Colonic mucosa (tissue), 4 donors: ENCODE data around the gene TMEM59. TPM values are rescaled to one million over a fixed set of nuclear protein-coding genes. Genes with fewer than 3 reads are reported as not detected.
"Not testable (repeated sequence)": the region's sequence is repeated elsewhere in the genome, so short reads cannot be mapped to it uniquely, and the experiment has no call there.

Source experiments
- DNase-seq: peaks from one replicate; pipeline ENCODE4 v3.0.0-alpha.2; 2020
- H3K27ac ChIP-seq: fragments of 200-600 bp; one replicate; pipeline ENCODE4 v1.8.0; 2021
- H3K27me3 ChIP-seq: fragments of 200-600 bp; one replicate; pipeline ENCODE4 v1.8.0; 2021
- H3K36me3 ChIP-seq: fragments of 200-600 bp; one replicate; pipeline ENCODE4 v1.8.0; 2021
- H3K4me1 ChIP-seq: fragments of 200-600 bp; one replicate; pipeline ENCODE4 v1.8.0; 2021; ENCODE audit warnings: mild to moderate bottlenecking
- H3K4me3 ChIP-seq: fragments of 200-600 bp; one replicate; pipeline ENCODE4 v1.8.0; 2021
- H3K9ac ChIP-seq, 2 donors: one replicate each; pipeline ENCODE4 v1.7.0; 2013; ENCODE audit warnings: control low read depth in 2 of 2, low read depth in 2 of 2, low read length in 2 of 2
- H3K9me3 ChIP-seq: fragments of 200-600 bp; one replicate; pipeline ENCODE4 v1.8.0; 2021
- CTCF ChIP-seq: fragments of 200-600 bp; IDR thresholded peaks from one replicate; pipeline ENCODE4 v1.8.0; 2022; ENCODE audit warnings: antibody characterized with exemption, mild to moderate bottlenecking
- intact Hi-C: fragments of 100-400 bp; cut with DNase I; formaldehyde crosslinking; loops from one replicate; pipeline ENCODE4 v1.14.1; 2022
- total RNA-seq, 2 donors: library from RNA; stranded (reverse); fragmentation: NEBNext Ultra II Directional in 1 of 2; extraction: Animal tissue kit (Norgen Biotek cat#: 25700) in 1 of 2; gene quantifications; one replicate each; pipeline ENCODE4 v1.2.1, GENCODE V29; 2021
- donor health status: healthy.
- donor health status: DM: no; HTN: no; CAD: no.
- donor health status: DM: no; HTN: no; CAD: no.

The TMEM59 gene
- total RNA-seq, 2 donors from 2014 or later: 470 to 887 TPM

DNA sequence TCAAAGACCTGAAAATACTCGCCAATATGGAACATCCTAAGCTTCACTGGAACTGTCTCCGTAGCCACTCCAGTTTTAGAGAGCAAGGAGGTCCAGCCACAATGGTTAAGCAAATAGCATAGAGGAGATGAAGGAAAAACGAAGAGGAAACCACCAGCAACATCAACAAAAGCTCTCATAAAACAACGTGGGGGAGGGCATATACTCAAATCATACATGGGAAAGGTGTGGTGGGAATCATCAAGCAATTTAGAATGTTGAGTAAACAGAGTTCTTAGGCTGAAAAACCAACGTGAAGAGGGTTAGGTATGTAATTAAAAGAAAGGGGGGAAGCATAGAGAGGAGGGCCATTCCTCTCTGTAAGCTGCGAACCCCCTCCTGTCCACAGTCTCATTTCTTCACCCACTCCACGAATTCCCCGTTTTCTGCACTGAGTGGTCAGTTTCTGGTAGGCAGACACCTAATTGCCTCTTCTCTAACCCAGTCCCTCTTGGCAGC, 1.0 kb downstream of the TMEM59 start:
- Histone ChIP-seq H3K36me3 (no peaks in the 10 kb centered on the region), H3K27ac (peak overlapping the region; percentile 96), H3K4me1 (peaks cover 19% of the 10 kb centered on the region), H3K27me3 (no peaks in the 10 kb centered on the region), H3K9me3 (no peaks in the 10 kb centered on the region), H3K4me3 (peak overlapping the region; percentile 71), H3K9ac (peak overlapping the region; percentile 92 to 95)
- peak; percentile 67 for DNase-seq
- intact Hi-C loops: no loop called here
- TF ChIP-seq CTCF: no peak

DNA sequence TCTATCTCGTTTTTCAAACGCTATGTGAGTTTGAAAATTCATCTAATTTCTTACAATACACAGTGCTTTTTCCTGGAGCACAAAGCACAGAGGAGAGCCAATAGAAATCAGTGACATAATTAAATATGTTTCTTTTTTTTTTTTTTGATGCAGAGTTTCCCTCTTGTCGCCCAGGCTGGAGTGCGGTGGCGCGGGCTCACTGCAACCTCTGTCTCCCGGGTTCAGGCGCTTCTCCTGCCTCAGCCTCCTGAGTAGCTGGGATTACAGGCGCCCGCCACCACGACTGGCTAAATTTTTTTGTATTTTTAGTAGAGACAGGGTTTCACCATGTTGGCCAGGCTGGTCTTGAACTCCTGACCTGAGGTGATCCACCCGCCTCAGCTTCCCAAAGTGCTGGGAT, 2.6 kb downstream of the TMEM59 start:
- DNase-seq, H3K9ac ChIP-seq, H3K27me3 ChIP-seq, H3K36me3 ChIP-seq, H3K27ac ChIP-seq, H3K9me3 ChIP-seq, H3K4me3 ChIP-seq, intact Hi-C loops: not testable (repeated sequence)
- H3K4me1 ChIP-seq: peaks cover 19% of the 10 kb centered on the region

DNA sequence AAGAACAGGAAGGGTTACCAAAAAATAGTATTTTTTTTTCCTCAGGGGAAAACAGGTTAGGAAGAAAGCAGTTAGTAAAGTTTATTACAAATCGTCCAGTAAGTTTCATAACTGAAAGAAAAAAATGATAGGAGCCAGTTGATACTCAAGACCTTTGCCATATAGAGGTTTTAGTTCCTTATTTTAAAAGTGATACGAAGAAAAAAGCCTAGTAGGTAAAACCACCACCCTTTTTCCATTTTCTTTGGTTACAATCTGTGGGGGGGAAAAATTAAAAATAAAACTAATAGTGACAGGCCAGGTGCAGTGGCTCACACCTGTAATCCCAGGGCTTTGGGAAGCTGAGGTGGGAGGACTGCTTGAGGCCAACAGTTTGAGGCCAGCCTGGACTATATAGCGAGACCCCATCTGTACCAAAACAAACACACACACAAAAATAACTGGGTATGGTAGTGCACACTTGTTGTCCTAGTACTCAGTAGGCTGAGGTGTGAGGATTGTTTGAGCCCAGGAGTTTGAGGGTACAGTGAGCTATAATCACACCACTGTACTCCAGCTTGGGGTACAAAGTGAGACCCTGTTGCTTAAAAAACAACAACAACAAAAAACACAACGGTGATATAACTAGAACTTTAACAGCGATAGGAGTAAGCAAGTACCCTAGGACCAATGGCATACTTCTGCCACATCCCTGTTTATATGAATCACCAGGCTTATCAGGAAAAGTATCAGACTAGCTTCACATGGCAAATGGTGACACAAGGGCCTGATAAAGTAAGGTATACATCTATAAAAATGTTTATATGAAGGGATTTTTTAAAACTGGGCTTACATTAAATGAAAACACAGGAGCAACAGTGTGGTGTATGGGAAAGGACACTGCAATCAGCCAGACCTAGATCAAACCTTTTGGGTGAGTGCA, 5.4 kb downstream of the TMEM59 start:
- intact Hi-C loops: no loop called here
- no peaks in the 10 kb centered on the region for H3K36me3 ChIP-seq
- no peaks in the 10 kb centered on the region for H3K27me3 ChIP-seq
- no peak overlapping the region for H3K9ac ChIP-seq
- no peak overlapping the region for H3K4me3 ChIP-seq
- no peak for DNase-seq
- no peak overlapping the region for H3K27ac ChIP-seq
- no peak for TF ChIP-seq CTCF
- no peaks in the 10 kb centered on the region for H3K9me3 ChIP-seq
- H3K4me1 ChIP-seq: peaks cover 19% of the 10 kb centered on the region

GRCh38 chr1:54046671-54047383, 6.2 kb downstream of the TMEM59 start:
- H3K36me3 ChIP-seq: peaks cover 2% of the 10 kb centered on the region
- H3K4me3 ChIP-seq: no peak overlapping the region
- no peak overlapping the region for H3K27ac ChIP-seq
- intact Hi-C loops: no loop called here
- H3K27me3 ChIP-seq: no peaks in the 10 kb centered on the region
- no peak for DNase-seq
- H3K9me3 ChIP-seq: no peaks in the 10 kb centered on the region
- no peak overlapping the region for H3K9ac ChIP-seq
- H3K4me1 ChIP-seq: peaks cover 19% of the 10 kb centered on the region
- TF ChIP-seq CTCF: no peak

DNA sequence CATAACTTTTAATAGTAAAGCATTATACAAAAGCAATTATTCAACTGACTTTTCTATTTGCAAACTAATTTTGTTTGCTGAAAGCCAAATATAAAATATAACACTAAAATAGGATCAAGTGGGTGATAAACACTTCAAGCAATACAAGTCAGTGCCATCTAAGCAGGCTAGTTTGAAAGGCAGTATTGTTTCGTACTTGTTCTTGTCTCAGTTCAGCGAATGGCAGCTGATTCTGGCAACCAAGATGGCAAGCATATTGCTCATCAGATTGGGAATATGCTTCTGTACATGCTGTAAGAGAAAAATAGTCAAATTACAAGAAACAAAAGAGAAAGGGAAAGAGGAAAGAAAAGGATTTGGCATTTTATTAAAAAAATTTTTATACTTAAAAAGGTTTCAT, 7.5 kb downstream of the TMEM59 start:
- TF ChIP-seq CTCF: no peak
- Histone ChIP-seq H3K9ac (no peak overlapping the region), H3K4me3 (no peak overlapping the region), H3K9me3 (no peaks in the 10 kb centered on the region), H3K4me1 (peaks cover 11% of the 10 kb centered on the region), H3K27ac (no peak overlapping the region), H3K36me3 (peaks cover 15% of the 10 kb centered on the region), H3K27me3 (no peaks in the 10 kb centered on the region)
- intact Hi-C loops: no loop called here
- no peak for DNase-seq
